GM12878 (cell line): ENCODE data around the gene NCMAP. TPM values are rescaled to one million over a fixed set of nuclear protein-coding genes. Genes with fewer than 3 reads are reported as not detected.

Experiments
- ATAC-seq: fragments of 200-7000 bp; cut with Tn5 transposase; 3 replicates; pipeline ENCODE4 v1.9.1; 2020; ENCODE audit warnings: mild to moderate bottlenecking, moderate library complexity
- BruUV-seq: library from RNA; stranded (reverse); fragments of 400-500 nt; replicated peaks from 2 replicates; lab custom pipeline; 2021; lab: Mats Ljungman, UMichigan
- CTCF ChIA-PET: fragments of 300-600 bp; sonication (Branson Sonifier 250); formaldehyde crosslinking; extraction: SDS; loops from one replicate; lab custom pipeline; 2021; ENCODE audit warnings: inconsistent platforms; lab: Yijun Ruan, JAX
- POLR2A ChIA-PET: fragments of 350-600 bp; formaldehyde crosslinking; extraction: SDS; loops from one replicate; lab custom pipeline; 2021; ENCODE audit warnings: inconsistent platforms; lab: Charles Lee
- RAD21 ChIA-PET: fragments of 300-600 bp; sonication (Branson Sonifier 250); formaldehyde crosslinking; loops from one replicate; lab custom pipeline; 2023; ENCODE audit warnings: antibody characterized with exemption; ENCODE audit not compliant: unreplicated experiment; lab: Charles Lee
- SMC1A ChIA-PET: fragments of 300-600 bp; sonication (Branson Sonifier 250); formaldehyde crosslinking; loops from one replicate; lab custom pipeline; 2023; ENCODE audit not compliant: unreplicated experiment, uncharacterized antibody; lab: Charles Lee
- DNase-seq: peaks from one replicate; pipeline ENCODE4 v3.0.0-alpha.2; 2011; ENCODE audit warnings: low read depth, low spot score
- FAIRE-seq: peaks from 3 replicates; lab custom pipeline; 2011; peaks lifted over from hg19 to GRCh38; lab: Jason Lieb, UNC
- H2AFZ ChIP-seq: 2 replicates; pipeline ENCODE4 v1.6.0; 2011; ENCODE audit warnings: low read depth, low read length, control low read depth; ENCODE audit not compliant: control insufficient read depth
- H3K27ac ChIP-seq: 2 replicates; pipeline ENCODE4 v1.5.1; 2011; ENCODE audit warnings: control low read depth; ENCODE audit not compliant: control insufficient read depth, insufficient read depth
- H3K27me3 ChIP-seq, 2 experiments: replicated peaks in 1 of 2; 2 replicates each; pipeline versions ENCODE4 v1.6.0 to v1.6.1; 2011; ENCODE audit warnings: low read length in 1 of 2; ENCODE audit not compliant: control insufficient read depth in 2 of 2, insufficient read depth in 2 of 2
- H3K36me3 ChIP-seq, 2 experiments: 2 replicates each; pipeline ENCODE4 v1.5.1; 2011; ENCODE audit warnings: low read length in 1 of 2; ENCODE audit not compliant: control insufficient read depth in 2 of 2, insufficient read depth in 2 of 2
- H3K4me1 ChIP-seq: 2 replicates; pipeline ENCODE4 v1.6.1; 2011; ENCODE audit warnings: mild to moderate bottlenecking, low read length, moderate library complexity, mixed read lengths; ENCODE audit not compliant: control insufficient read depth, insufficient read depth
- H3K4me2 ChIP-seq: 2 replicates; pipeline ENCODE4 v1.6.0; 2011; ENCODE audit warnings: control low read depth; ENCODE audit not compliant: control insufficient read depth, insufficient read depth
- H3K4me3 ChIP-seq: fragments of 200-600 bp; sonication (generic); 2 replicates; pipeline ENCODE4 v1.5.1; 2016
- H3K79me2 ChIP-seq: 2 replicates; pipeline ENCODE4 v1.6.0; 2011; ENCODE audit warnings: low read length; ENCODE audit not compliant: control insufficient read depth, insufficient read depth
- H3K9ac ChIP-seq: 2 replicates; pipeline ENCODE4 v1.8.0; 2011; ENCODE audit warnings: low read length, control low read depth, mixed read lengths; ENCODE audit not compliant: control insufficient read depth, insufficient read depth
- H3K9me3 ChIP-seq: replicated peaks from 3 replicates; pipeline ENCODE4 v1.5.1; 2011; ENCODE audit warnings: mild to moderate bottlenecking, low read length; ENCODE audit not compliant: control insufficient read depth, insufficient read depth
- H4K20me1 ChIP-seq: 2 replicates; pipeline ENCODE4 v1.6.0; 2011; ENCODE audit not compliant: control insufficient read depth, insufficient read depth
- BRCA1 ChIP-seq: IDR thresholded peaks from 2 replicates; pipeline ENCODE4 v1.6.1; 2011; ENCODE audit warnings: low read depth, low read length, improper control_type of control experiment
- ESRRA ChIP-seq: IDR thresholded peaks from 2 replicates; pipeline ENCODE4 v1.6.1; 2012; ENCODE audit warnings: mild to moderate bottlenecking, low read length, improper control_type of control experiment
- FOS ChIP-seq: IDR thresholded peaks from 3 replicates; pipeline ENCODE4 v1.6.1; 2011; ENCODE audit warnings: borderline replicate concordance; ENCODE audit not compliant: insufficient read length; ENCODE audit errors: extremely low read depth
- IKZF1 ChIP-seq: fragments of 450-650 bp; conservative IDR thresholded peaks from 2 replicates; pipeline ENCODE4 v1.6.1; 2017; ENCODE audit warnings: antibody characterized with exemption, mild to moderate bottlenecking
- JUNB ChIP-seq: IDR thresholded peaks from 2 replicates; pipeline ENCODE4 v1.6.1; 2016; ENCODE audit warnings: antibody characterized with exemption, mild to moderate bottlenecking
- MXI1 ChIP-seq: fragments of 150-350 bp; IDR thresholded peaks from 2 replicates; pipeline ENCODE4 v1.6.1; 2011; ENCODE audit warnings: low read depth, mild to moderate bottlenecking, inconsistent platforms, low read length, improper control_type of control experiment
- MYB ChIP-seq: fragments of 150-350 bp; IDR thresholded peaks from 2 replicates; pipeline ENCODE4 v1.6.1; 2014; ENCODE audit warnings: mild to moderate bottlenecking, low read depth, low read length, borderline replicate concordance
- NR2F1 ChIP-seq: fragments of 450-650 bp; conservative IDR thresholded peaks from 2 replicates; pipeline ENCODE4 v1.6.1; 2017; ENCODE audit warnings: mild to moderate bottlenecking
- POLR2A ChIP-seq: IDR thresholded peaks from 2 replicates; pipeline ENCODE4 v1.6.1; 2011; ENCODE audit warnings: low read depth, mild to moderate bottlenecking, low read length
- RB1 ChIP-seq: fragments of 450-650 bp; formaldehyde crosslinking; IDR thresholded peaks from 2 replicates; pipeline ENCODE4 v1.6.1; 2017; ENCODE audit warnings: mild to moderate bottlenecking, borderline replicate concordance
- SIN3A ChIP-seq: IDR thresholded peaks from 2 replicates; pipeline ENCODE4 v1.6.1; 2012; ENCODE audit warnings: low read depth, low read length, improper control_type of control experiment
- ZNF207 ChIP-seq: fragments of 450-650 bp; IDR thresholded peaks from 2 replicates; pipeline ENCODE4 v1.6.1; 2014; ENCODE audit warnings: antibody characterized with exemption, mild to moderate bottlenecking, borderline replicate concordance
- ZNF274 ChIP-seq: IDR thresholded peaks from one replicate; pipeline ENCODE4 v1.8.0; 2011; ENCODE audit not compliant: insufficient read length, insufficient read depth
- WGBS: methylation state at CpG from one replicate; pipeline ENCODE4 v1.1.6; 2016; ENCODE audit warnings: low lambda C conversion rate; ENCODE audit not compliant: insufficient replicate concordance, insufficient coverage; ENCODE audit errors: missing lambda C conversion rate; 5-methylcytosine and 5-hydroxymethylcytosine counted together
- in situ Hi-C: fragments of 300-500 bp; cut with MboI; formaldehyde crosslinking; loops from 9 replicates; pipeline ENCODE4 v1.14.3; 2018; ENCODE audit warnings: mixed read lengths
- intact Hi-C: fragments of 100-400 bp; cut with micrococcal nuclease; formaldehyde crosslinking; loops from one replicate; pipeline ENCODE4 v1.14.2; 2022; ENCODE audit not compliant: unreplicated experiment
- polyA plus RNA-seq, 11 experiments: library from polyadenylated mRNA; depleted of rRNA in 4 of 11; unstranded in 6 of 11; stranded (reverse) in 5 of 11; fragments of >200 nt; fragmentation: Nextera tagmentation in 4 of 11; fragmentation: Illumina TruSeq in 1 of 11; extraction: Ambion mirVana in 4 of 11; extraction: Trizol in 1 of 11; gene quantifications; 1 replicate in 1 of 11; 2 replicates in 10 of 11; pipeline versions ENCODE4 v1.2.1 to v1.2.3, GENCODE V29; 2011 to 2016; ENCODE audit warnings: inconsistent platforms in 2 of 11, missing spikeins in 2 of 11, low read depth in 1 of 11
- total RNA-seq, 4 experiments: library from RNA; depleted of rRNA in 3 of 4; stranded (reverse); fragments of >200 nt in 3 of 4; fragmentation: Illumina TruSeq in 1 of 4; extraction: Trizol in 1 of 4; gene quantifications; 2 replicates each; pipeline versions ENCODE4 v1.2.1 to v1.2.3, GENCODE V29; 2013 to 2021

NCMAP gene
- total and polyA plus RNA-seq, 10 of the 15 experiments (the other 5 are each of a cell fraction or from before 2014, with no cell fraction given) = not detected

- no TSS peak for BruUV-seq
- TF ChIP-seq JUNB (no peak), FOS (no peak), IKZF1 (no peak), ZNF207 (no peak), SIN3A (no peak), NR2F1 (no peak), ZNF274 (no peak), BRCA1 (no peak), POLR2A (no peak), MXI1 (no peak), RB1 (no peak), ESRRA (no peak), MYB (no peak)
- CTCF ChIA-PET = interaction anchor here (0.6 kb wide), 1 partner anchor 216 kb away, joined by 3 read pairs; no protein-coding TSS in a partner anchor
- no peaks in the 10 kb centered on the region for H3K4me1 ChIP-seq
- intact Hi-C loops = no loop called here
- no peaks in the 10 kb centered on the region for H3K36me3 ChIP-seq
- in situ Hi-C loops = no loop called here
- SMC1A ChIA-PET = no interaction called here
- H3K4me3 ChIP-seq = no peak overlapping the region
- ATAC-seq (no peak), FAIRE-seq (no peak), DNase-seq (no peak)
- no peak overlapping the region for H3K4me2 ChIP-seq
- H3K27me3 ChIP-seq = peaks cover 1 to 7% of the 10 kb centered on the region in 2 experiments; a peak in 2 of 4 replicates
- H3K9ac ChIP-seq = no peak overlapping the region
- H3K9me3 ChIP-seq = no peaks in the 10 kb centered on the region
- H3K79me2 ChIP-seq = no peaks in the 10 kb centered on the region
- no peak overlapping the region for H2AFZ ChIP-seq
- no peaks in the 10 kb centered on the region for H4K20me1 ChIP-seq
- RAD21 ChIA-PET = no interaction called here
- POLR2A ChIA-PET = no interaction called here
- H3K27ac ChIP-seq = no peak overlapping the region
- WGBS = 33% methylated on average over 5 of the region's 5 CpGs
These were observed 63.5 kb downstream of the NCMAP start for GRCh38 chr1:24619376-24619775.
